GM18873 (cell line): ENCODE results near the gene ZC3H4.
"Not testable (repeated sequence)": the region's sequence is repeated elsewhere in the genome, so short reads cannot be mapped to it uniquely, and the experiment has no call there.

Experiments used
- ATAC-seq: cut with Tn5 transposase; IDR thresholded peaks from one replicate; pipeline ENCODE4 v1.9.1; 2021; ENCODE audit warnings: mild to moderate bottlenecking, moderate library complexity, moderate number of reproducible peaks; ENCODE audit not compliant: unreplicated experiment, low FRiP score

Gene ZC3H4

DNA sequence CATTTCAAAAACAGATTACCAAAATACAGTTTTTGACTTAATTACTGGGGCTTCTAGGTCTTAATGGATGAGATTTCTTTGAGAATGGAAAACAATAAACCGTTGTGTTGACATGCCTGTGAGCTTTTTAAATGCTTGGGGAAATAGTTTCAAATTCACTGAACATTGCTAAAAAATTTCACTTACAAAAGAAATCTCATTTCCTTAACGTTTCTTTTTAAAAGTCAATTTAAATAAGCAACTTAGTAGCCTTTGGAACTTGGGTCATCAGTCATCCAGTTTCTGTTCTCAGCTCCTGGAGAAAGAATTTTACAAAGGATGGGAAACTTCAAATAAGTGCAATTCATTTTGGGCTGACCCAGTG, 4.4 kb downstream of the ZC3H4 start:
- no peak for ATAC-seq

GRCh38 chr19:47107953-47108746, 5.4 kb downstream of the ZC3H4 start:
- ATAC-seq = no peak

GRCh38 chr19:47107202-47107952, 6.2 kb downstream of the ZC3H4 start:
- no peak for ATAC-seq

GRCh38 chr19:47106821-47107201, 6.8 kb downstream of the ZC3H4 start:
- ATAC-seq = no peak

DNA sequence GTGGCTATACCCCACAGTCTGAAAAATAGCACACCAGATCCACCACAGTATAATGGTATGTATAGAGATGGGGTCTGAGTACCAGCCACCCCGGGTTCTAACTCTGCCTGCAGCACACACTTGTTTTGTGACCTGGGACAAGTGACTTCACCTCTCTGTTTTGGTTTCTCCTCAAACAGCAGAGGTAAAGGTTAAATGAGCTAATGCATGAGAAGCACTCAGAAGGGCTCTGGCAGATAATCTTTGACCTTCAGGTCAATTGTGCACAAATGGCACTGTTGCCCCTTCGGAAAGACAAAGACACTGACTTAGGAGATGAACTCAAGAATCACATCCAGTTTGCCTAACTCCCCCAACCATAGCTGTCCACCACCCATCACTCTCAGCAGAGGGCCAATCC, 7.7 kb downstream of the ZC3H4 start:
- no peak for ATAC-seq

- ATAC-seq = no peak
These were observed 8.9 kb downstream of the ZC3H4 start for GRCh38 chr19:47104680-47105079.

- no peak for ATAC-seq
These were observed 11.1 kb downstream of the ZC3H4 start for GRCh38 chr19:47102346-47103060.

GRCh38 chr19:47101116-47101515, 12.5 kb downstream of the ZC3H4 start:
- ATAC-seq = not testable (repeated sequence)

- ATAC-seq = no peak
These were observed 13.3 kb downstream of the ZC3H4 start for GRCh38 chr19:47100290-47100689.

- no peak for ATAC-seq
These were observed 14.0 kb downstream of the ZC3H4 start for GRCh38 chr19:47099576-47100050.

DNA sequence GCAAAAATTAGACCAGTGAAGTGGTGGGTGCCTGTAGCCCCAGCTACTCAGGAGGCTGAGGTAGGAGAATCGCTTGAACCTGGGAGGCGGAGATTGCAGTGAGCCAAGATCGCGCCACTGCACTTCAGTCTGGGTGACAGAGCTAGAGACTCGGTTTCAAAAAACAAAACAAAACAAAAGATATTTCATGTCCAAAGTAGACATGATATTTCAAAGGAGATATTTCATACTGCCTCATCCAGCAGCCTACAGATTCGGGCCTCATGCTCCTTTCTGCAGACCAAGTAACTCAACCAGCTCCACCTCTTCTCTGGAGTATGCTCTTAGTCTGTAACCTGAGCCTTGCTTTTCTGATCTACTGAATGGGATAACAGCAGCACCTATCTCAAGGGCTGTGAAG, 15.0 kb downstream of the ZC3H4 start:
- no peak for ATAC-seq

GRCh38 chr19:47097396-47098201, 16.0 kb downstream of the ZC3H4 start:
- no peak for ATAC-seq

DNA sequence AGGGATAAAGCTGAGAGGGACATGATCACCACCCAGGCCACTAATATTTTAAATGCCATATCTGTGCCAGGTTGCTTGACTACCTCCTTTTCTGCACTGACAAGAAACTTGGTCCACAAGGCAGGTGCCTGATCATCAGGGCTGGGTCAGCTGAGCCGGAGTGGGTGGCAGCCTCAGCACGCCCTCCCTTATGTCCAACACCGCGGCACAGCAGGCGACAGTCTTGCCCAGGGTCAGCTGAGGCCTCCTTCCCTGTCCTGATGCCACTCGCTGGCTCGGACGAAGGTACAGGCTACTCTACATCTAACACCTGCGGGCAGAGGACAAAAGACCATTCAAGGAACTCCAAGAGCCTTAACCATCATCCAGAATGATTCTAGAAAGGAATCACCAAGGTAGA, 16.9 kb downstream of the ZC3H4 start:
- no peak for ATAC-seq

DNA sequence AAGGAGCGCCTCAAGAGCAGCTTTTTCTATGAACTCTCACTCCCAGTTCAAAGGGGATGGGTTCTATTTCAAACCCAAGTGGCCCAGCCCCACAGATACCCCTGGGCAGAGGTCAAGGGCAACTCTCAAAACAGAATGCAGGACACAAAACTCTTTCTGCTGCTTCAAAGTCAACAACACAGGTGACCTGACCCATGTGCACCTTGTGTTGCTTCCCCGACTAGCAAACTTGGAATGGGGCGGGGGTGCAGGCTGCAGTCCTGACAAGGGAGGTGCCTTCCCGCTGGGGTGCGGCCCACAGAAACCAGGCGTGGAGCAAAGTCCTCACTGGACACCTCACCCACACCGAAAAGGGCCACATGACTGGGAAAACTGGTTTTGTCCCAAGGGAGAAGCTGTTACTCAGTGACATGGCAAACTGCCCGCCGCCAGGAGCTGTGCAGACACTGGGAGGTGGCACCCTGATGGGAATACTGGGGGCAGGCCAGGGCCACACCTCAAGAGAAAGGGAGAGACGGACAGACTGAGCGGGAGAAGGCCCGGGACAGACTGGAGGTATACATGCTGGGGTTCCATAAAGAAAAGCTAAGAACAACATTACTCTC, 17.4 kb downstream of the ZC3H4 start:
- ATAC-seq = no peak

GRCh38 chr19:47095476-47096099, 18.0 kb downstream of the ZC3H4 start:
- ATAC-seq = no peak

DNA sequence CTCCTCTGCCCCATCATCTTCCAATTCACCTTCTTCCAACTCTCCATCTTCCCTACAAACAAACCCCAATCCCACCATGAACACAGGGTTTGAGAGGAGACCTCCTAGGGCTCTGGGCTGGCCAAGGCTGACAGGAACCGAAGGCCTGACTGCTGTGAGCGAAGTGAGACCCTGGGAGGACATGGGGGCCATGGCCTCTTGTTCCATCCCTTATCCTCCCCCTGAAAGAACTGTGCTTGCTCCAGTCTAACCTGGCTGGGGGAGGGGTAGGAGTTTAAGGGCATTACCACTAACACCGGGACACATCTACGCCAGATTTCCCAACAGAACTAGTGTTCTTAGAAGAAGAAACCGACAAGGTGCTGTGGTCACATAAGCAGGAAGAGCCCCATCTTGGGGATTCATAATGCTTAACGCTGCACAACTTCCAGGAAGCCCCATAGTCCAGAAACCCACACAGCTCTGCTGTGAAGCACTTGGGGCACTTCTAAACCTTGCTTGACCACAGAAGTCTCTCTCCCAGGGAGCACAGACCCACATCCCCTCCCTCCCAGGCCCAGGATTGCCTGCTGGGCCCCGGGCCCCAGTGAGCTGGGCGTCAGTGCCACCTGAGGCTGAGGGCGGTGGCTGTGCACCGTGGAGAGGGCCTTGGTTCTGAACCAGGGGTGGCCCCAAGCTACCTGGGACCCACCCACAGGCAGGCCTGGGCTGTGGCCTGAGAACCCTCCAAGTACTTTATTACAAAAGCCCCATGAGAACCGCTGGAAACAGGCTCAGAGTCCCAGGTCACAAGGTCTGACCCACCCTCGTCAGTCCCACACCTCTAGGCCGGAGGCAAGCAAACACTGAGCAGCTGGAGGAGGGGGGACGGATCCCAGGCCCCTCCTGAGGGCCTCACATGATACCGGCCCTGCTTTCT, 18.8 kb downstream of the ZC3H4 start:
- ATAC-seq = no peak

DNA sequence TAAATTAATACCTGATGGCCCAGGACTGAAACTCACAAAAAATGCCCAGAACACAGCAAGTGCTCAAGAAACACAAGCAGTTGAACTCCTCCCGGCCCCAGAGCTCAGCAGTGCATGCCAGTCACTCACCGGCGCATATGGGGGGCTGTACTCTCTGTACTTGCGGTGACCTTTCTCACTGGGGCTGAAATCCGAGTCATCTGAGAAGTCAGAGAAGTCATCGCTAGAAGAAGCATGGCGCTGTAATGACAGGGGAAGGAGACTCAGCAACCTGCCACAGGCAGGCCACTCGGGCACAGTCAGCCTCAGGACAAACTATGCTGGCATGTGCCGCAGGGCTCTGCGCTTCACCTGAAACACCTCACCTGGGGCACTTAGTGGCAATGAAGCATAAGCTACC, 19.7 kb downstream of the ZC3H4 start:
- no peak for ATAC-seq

- ATAC-seq = no peak
These were observed 20.3 kb downstream of the ZC3H4 start for GRCh38 chr19:47093254-47093653.
